H9 (cell line): ENCODE results near the gene ZDHHC19. TPM values are rescaled to one million over a fixed set of nuclear protein-coding genes. Genes with fewer than 3 reads are reported as not detected.

Experiments used
- DNase-seq: peaks from one replicate; pipeline ENCODE4 v3.0.0-alpha.2; 2017
- H2AFZ ChIP-seq: one replicate; pipeline ENCODE4 v1.6.1; 2013; ENCODE audit warnings: mild to moderate bottlenecking, low read length, control low read depth, moderate library complexity
- H2AK5ac ChIP-seq: 2 replicates; pipeline ENCODE4 v1.6.1; 2013; ENCODE audit warnings: low read length, control low read depth, mixed read lengths; ENCODE audit not compliant: insufficient read length
- H2BK120ac ChIP-seq: one replicate; pipeline ENCODE4 v1.6.1; 2013; ENCODE audit warnings: low read depth, mild to moderate bottlenecking, low read length, control low read depth, inconsistent platforms; ENCODE audit not compliant: poor library complexity, severe bottlenecking
- H2BK12ac ChIP-seq: 2 replicates; pipeline ENCODE4 v1.6.1; 2013; ENCODE audit warnings: low read length, control low read depth, mixed read lengths, low read depth; ENCODE audit not compliant: insufficient read length
- H2BK15ac ChIP-seq: 2 replicates; pipeline ENCODE4 v1.6.1; 2013; ENCODE audit warnings: low read depth, low read length, control low read depth
- H2BK20ac ChIP-seq: one replicate; pipeline ENCODE4 v1.6.1; 2013; ENCODE audit warnings: low read depth, mild to moderate bottlenecking, low read length, control low read depth, inconsistent platforms; ENCODE audit not compliant: poor library complexity, severe bottlenecking
- H2BK5ac ChIP-seq: 2 replicates; pipeline ENCODE4 v1.6.1; 2013; ENCODE audit warnings: low read length, control low read depth, mixed read lengths; ENCODE audit not compliant: insufficient read length
- H3K14ac ChIP-seq: 2 replicates; pipeline ENCODE4 v1.6.1; 2013; ENCODE audit warnings: low read length, control low read depth; ENCODE audit not compliant: insufficient read depth
- H3K18ac ChIP-seq: 2 replicates; pipeline ENCODE4 v1.6.1; 2013; ENCODE audit warnings: low read depth, mild to moderate bottlenecking, mixed read lengths, low read length, control low read depth; ENCODE audit not compliant: insufficient read length
- H3K23ac ChIP-seq: 2 replicates; pipeline ENCODE4 v1.6.1; 2013; ENCODE audit warnings: low read length, control low read depth, mixed read lengths, low read depth; ENCODE audit not compliant: insufficient read length
- H3K23me2 ChIP-seq: 2 replicates; pipeline ENCODE4 v1.6.1; 2013; ENCODE audit warnings: low read depth, mild to moderate bottlenecking, mixed read lengths, low read length, control low read depth; ENCODE audit not compliant: insufficient read length, poor library complexity, severe bottlenecking
- H3K27ac ChIP-seq: 2 replicates; pipeline ENCODE4 v1.5.1; 2013; ENCODE audit warnings: low read length, control low read depth, mixed read lengths, low read depth; ENCODE audit not compliant: insufficient read length
- H3K27me3 ChIP-seq: 2 replicates; pipeline ENCODE4 v1.6.1; 2013; ENCODE audit warnings: low read length, control low read depth, inconsistent platforms; ENCODE audit not compliant: insufficient read depth
- H3K4ac ChIP-seq: 2 replicates; pipeline ENCODE4 v1.6.1; 2013; ENCODE audit warnings: low read depth, mild to moderate bottlenecking, control low read depth, inconsistent platforms, low read length, moderate library complexity
- H3K4me1 ChIP-seq: 2 replicates; pipeline ENCODE4 v1.6.1; 2013; ENCODE audit warnings: low read length, control low read depth, inconsistent platforms; ENCODE audit not compliant: insufficient read depth
- H3K4me2 ChIP-seq: 2 replicates; pipeline ENCODE4 v1.6.1; 2013; ENCODE audit warnings: low read length, control low read depth, mixed read lengths; ENCODE audit not compliant: insufficient read length, insufficient read depth
- H3K56ac ChIP-seq: 2 replicates; pipeline ENCODE4 v1.6.1; 2013; ENCODE audit warnings: low read depth, mild to moderate bottlenecking, mixed read lengths, low read length, control low read depth; ENCODE audit not compliant: insufficient read length
- H3K79me1 ChIP-seq: 2 replicates; pipeline ENCODE4 v1.6.1; 2013; ENCODE audit warnings: low read depth, mild to moderate bottlenecking, moderate library complexity, low read length, control low read depth, inconsistent platforms; ENCODE audit not compliant: insufficient read depth, poor library complexity, severe bottlenecking
- H3K79me2 ChIP-seq: 2 replicates; pipeline ENCODE4 v1.6.1; 2013; ENCODE audit warnings: low read length, control low read depth, inconsistent platforms; ENCODE audit not compliant: insufficient read depth
- H3K9ac ChIP-seq: 2 replicates; pipeline ENCODE4 v1.6.1; 2013; ENCODE audit warnings: low read length, control low read depth, mixed read lengths; ENCODE audit not compliant: insufficient read length; ENCODE audit errors: extremely low read depth
- H3K9me3 ChIP-seq: one replicate; pipeline ENCODE4 v1.6.1; 2013; ENCODE audit warnings: low read depth, low read length, inconsistent platforms; ENCODE audit not compliant: control insufficient read depth
- H3T11ph ChIP-seq: one replicate; pipeline ENCODE4 v1.6.1; 2013; ENCODE audit warnings: mild to moderate bottlenecking, low read length, control low read depth, inconsistent platforms
- H4K20me1 ChIP-seq: one replicate; pipeline ENCODE4 v1.6.1; 2013; ENCODE audit not compliant: control insufficient read depth, insufficient read length, insufficient read depth
- H4K5ac ChIP-seq: 2 replicates; pipeline ENCODE4 v1.6.1; 2013; ENCODE audit warnings: low read depth, mild to moderate bottlenecking, mixed read lengths, low read length, control low read depth; ENCODE audit not compliant: insufficient read length
- H4K8ac ChIP-seq: replicated peaks from 2 replicates; pipeline ENCODE4 v1.6.1; 2013; ENCODE audit warnings: low read length, control low read depth, mixed read lengths, low read depth; ENCODE audit not compliant: insufficient read length
- H4K91ac ChIP-seq: 2 replicates; pipeline ENCODE4 v1.6.1; 2013; ENCODE audit warnings: low read depth, mild to moderate bottlenecking, moderate library complexity, mixed read lengths, low read length, control low read depth; ENCODE audit not compliant: insufficient read length
- H3K27ac Mint-ChIP-seq, 3 experiments: 2 replicates in 2 of 3; 3 replicates in 1 of 3; pipeline ENCODE4 v1.8.0; 2020 to 2021; ENCODE audit warnings: mixed read lengths in 3 of 3, mild to moderate bottlenecking in 1 of 3, moderate library complexity in 1 of 3
- H3K27me3 Mint-ChIP-seq: 2 replicates; pipeline ENCODE4 v1.8.0; 2021; ENCODE audit warnings: low read depth, mild to moderate bottlenecking, moderate library complexity, mixed read lengths
- H3K36me3 Mint-ChIP-seq, 3 experiments: 2 replicates in 2 of 3; 3 replicates in 1 of 3; pipeline ENCODE4 v1.8.0; 2020 to 2021; ENCODE audit warnings: low read depth in 3 of 3, mixed read lengths in 3 of 3; ENCODE audit not compliant: insufficient read depth in 1 of 3
- H3K4me1 Mint-ChIP-seq, 2 experiments: 2 replicates each; pipeline ENCODE4 v1.8.0; 2020; ENCODE audit warnings: mixed read lengths in 2 of 2
- H3K4me3 Mint-ChIP-seq, 2 experiments: 2 replicates in 1 of 2; 3 replicates in 1 of 2; pipeline ENCODE4 v1.8.0; 2020 to 2021; ENCODE audit warnings: mild to moderate bottlenecking in 2 of 2, mixed read lengths in 2 of 2, moderate library complexity in 1 of 2
- H3K9me3 Mint-ChIP-seq, 2 experiments: 2 replicates in 1 of 2; 3 replicates in 1 of 2; pipeline ENCODE4 v1.8.0; 2020; ENCODE audit warnings: mild to moderate bottlenecking in 2 of 2, mixed read lengths in 2 of 2, moderate library complexity in 1 of 2
- CTCF ChIP-seq: fragments of 200-600 bp; sonication (generic); conservative IDR thresholded peaks from 3 replicates; pipeline ENCODE4 v1.8.0; 2021; ENCODE audit warnings: antibody characterized with exemption, mild to moderate bottlenecking
- WGBS: extraction: QIAGEN DNeasy Blood & Tissue Kit; methylation state at CpG from one replicate; pipeline ENCODE4 v1.1.7; 2013; ENCODE audit warnings: missing lambda C conversion rate, low lambda C conversion rate, mixed read lengths; ENCODE audit not compliant: insufficient read length; ENCODE audit errors: extremely low coverage; 5-methylcytosine and 5-hydroxymethylcytosine counted together
- total RNA-seq: library from RNA; stranded (reverse); gene quantifications from 2 replicates; pipeline ENCODE4 v1.2.1, GENCODE V29; 2021

ZDHHC19 gene
- total RNA-seq, 1 experiment from 2014 or later = 2.2 TPM

GRCh38 chr3:196227629-196228493 lies 16.7 kb upstream of the ZDHHC19 start:
- Histone ChIP-seq H2BK15ac (no peak overlapping the region), H3K56ac (no peak overlapping the region), H3K9me3 (no peaks in the 10 kb centered on the region), H3K4me1 (no peaks in the 10 kb centered on the region), H3K9ac (no peak overlapping the region), H3K27me3 (no peaks in the 10 kb centered on the region), H3K27ac (no peak overlapping the region), H2BK120ac (no peak overlapping the region), H2AK5ac (no peak overlapping the region), H3K4me2 (no peak overlapping the region), H2BK20ac (no peak overlapping the region), H3K4ac (no peak overlapping the region), H4K5ac (no peak overlapping the region), H4K20me1 (no peaks in the 10 kb centered on the region), H3K18ac (no peak overlapping the region), H4K91ac (no peak overlapping the region), H3K79me2 (no peaks in the 10 kb centered on the region), H2BK5ac (no peak overlapping the region), H2BK12ac (no peak overlapping the region), H3K23me2 (peaks cover 5% of the 10 kb centered on the region), H3K79me1 (no peaks in the 10 kb centered on the region), H2AFZ (no peak overlapping the region), H3K23ac (no peak overlapping the region), H3K14ac (no peak overlapping the region), H3T11ph (no peak overlapping the region), H4K8ac (no peak overlapping the region)
- H3K9me3 Mint-ChIP-seq = no peaks in the 10 kb centered on the region
- no peak; the same call in 2 of the 3 replicates for TF ChIP-seq CTCF
- WGBS = no CpG with 5 or more reads among the region's 24 CpGs
- peaks cover 4 to 9% of the 10 kb centered on the region in 2 experiments; a peak in 3 of 4 replicates for H3K4me1 Mint-ChIP-seq
- H3K27me3 Mint-ChIP-seq = no peaks in the 10 kb centered on the region; the same call in 1 of the 2 replicates
- peak overlapping the region in 1 of 2 experiments; percentile 26; a peak in 1 of 5 replicates for H3K4me3 Mint-ChIP-seq
- no peak for DNase-seq
- H3K27ac Mint-ChIP-seq = peak overlapping the region in 1 of 3 experiments; percentile 81; a peak in 3 of 7 replicates
- peaks cover 0 to 4% (median 0%) of the 10 kb centered on the region in 3 experiments; a peak in 3 of 7 replicates for H3K36me3 Mint-ChIP-seq
